ENCODE measurements around the gene STX18.

STX18 gene

GRCh38 chr4:4374388-4375098 lies 167.3 kb downstream of the STX18 start:
- no peak for DNase-seq

Data from NCI-H526 treated with DMSO at 0.1 percent for 48 hours (cell line).